HepG2 (cell line): Measurements from ENCODE around the gene COL9A3. TPM values are rescaled to one million over a fixed set of nuclear protein-coding genes. Genes with fewer than 3 reads are reported as not detected.

Experiments used
- AHDC1 ChIP-seq: sonication (generic); formaldehyde crosslinking; IDR thresholded peaks from 2 replicates; pipeline ENCODE4 v1.5.1; 2020; ENCODE audit warnings: mild to moderate bottlenecking, missing genetic modification reagents, borderline replicate concordance
- ARID2 ChIP-seq: sonication (generic); formaldehyde crosslinking; IDR thresholded peaks from 2 replicates; pipeline ENCODE4 v1.8.1; 2022; ENCODE audit warnings: mild to moderate bottlenecking, missing genetic modification reagents, borderline replicate concordance
- ATM ChIP-seq: fragments of 450-650 bp; IDR thresholded peaks from 2 replicates; pipeline ENCODE4 v1.7.1; 2017; ENCODE audit warnings: mild to moderate bottlenecking, borderline replicate concordance
- DRAP1 ChIP-seq: IDR thresholded peaks from 2 replicates; pipeline ENCODE4 v1.6.1; 2016; ENCODE audit warnings: missing genetic modification reagents, missing compliant biosample characterization
- FOXK2 ChIP-seq: fragments of 450-650 bp; IDR thresholded peaks from 2 replicates; pipeline ENCODE4 v1.6.1; 2016
- JDP2 ChIP-seq: sonication (generic); formaldehyde crosslinking; IDR thresholded peaks from 2 replicates; pipeline ENCODE4 v1.8.1; 2022; ENCODE audit warnings: missing genetic modification reagents, borderline replicate concordance
- KAT2B ChIP-seq: fragments of 150-350 bp; IDR thresholded peaks from 2 replicates; pipeline ENCODE4 v1.6.1; 2014; ENCODE audit warnings: low read depth, low read length, borderline replicate concordance
- KAT8 ChIP-seq: IDR thresholded peaks from 2 replicates; pipeline ENCODE4 v1.6.1; 2016; ENCODE audit warnings: missing genetic modification reagents, missing compliant biosample characterization
- MAFG ChIP-seq: sonication (generic); formaldehyde crosslinking; IDR thresholded peaks from 2 replicates; pipeline ENCODE4 v1.5.1; 2020; ENCODE audit warnings: mild to moderate bottlenecking, missing genetic modification reagents
- MTA3 ChIP-seq: sonication (generic); formaldehyde crosslinking; IDR thresholded peaks from 2 replicates; pipeline ENCODE4 v1.4.0; 2020; ENCODE audit warnings: missing genetic modification reagents
- REST ChIP-seq, 2 experiments: IDR thresholded peaks; 2 replicates each; pipeline ENCODE4 v1.6.1; 2011 to 2012; ENCODE audit warnings: low read length in 2 of 2, borderline replicate concordance in 1 of 2, low read depth in 1 of 2, mild to moderate bottlenecking in 1 of 2, moderate library complexity in 1 of 2
- SIX4 ChIP-seq: sonication (generic); formaldehyde crosslinking; IDR thresholded peaks from 2 replicates; pipeline ENCODE4 v1.4.0; 2020; ENCODE audit warnings: missing genetic modification reagents
- THAP8 ChIP-seq: sonication (generic); formaldehyde crosslinking; IDR thresholded peaks from 2 replicates; pipeline ENCODE4 v1.5.1; 2020; ENCODE audit warnings: missing genetic modification reagents, mild to moderate bottlenecking, borderline replicate concordance
- ZFP37 ChIP-seq: sonication (generic); formaldehyde crosslinking; IDR thresholded peaks from 2 replicates; pipeline ENCODE4 v1.4.0; 2020; ENCODE audit warnings: missing genetic modification reagents, borderline replicate concordance
- ZNF367 ChIP-seq: sonication (generic); formaldehyde crosslinking; IDR thresholded peaks from 2 replicates; pipeline ENCODE4 v1.4.0; 2020; ENCODE audit warnings: missing genetic modification reagents, borderline replicate concordance
- ZNF710 ChIP-seq: sonication (generic); formaldehyde crosslinking; IDR thresholded peaks from 2 replicates; pipeline ENCODE4 v1.5.0; 2020; ENCODE audit warnings: mild to moderate bottlenecking, missing genetic modification reagents, borderline replicate concordance
- polyA plus RNA-seq, 8 experiments: library from polyadenylated mRNA; depleted of rRNA in 3 of 8; stranded (reverse) in 7 of 8; unstranded in 1 of 8; fragments of >200 nt; fragmentation: Illumina TruSeq in 4 of 8; extraction: Trizol in 4 of 8; gene quantifications; 2 replicates each; pipeline versions ENCODE4 v1.2.1 to v1.2.3, GENCODE V29; 2011 to 2016; ENCODE audit warnings: low read depth in 4 of 8, missing spikeins in 1 of 8, mixed read lengths in 1 of 8; ENCODE audit not compliant: insufficient read depth in 1 of 8
- total RNA-seq, 5 experiments: library from RNA; depleted of rRNA; stranded (reverse); fragments of >200 nt; fragmentation: Illumina TruSeq; extraction: Trizol; gene quantifications; 2 replicates each; pipeline ENCODE4 v1.2.3, GENCODE V29; 2016; ENCODE audit warnings: low read depth in 1 of 5

Gene COL9A3
- total and polyA plus RNA-seq, 2 of the 13 experiments (the other 11 are each of a cell fraction or from before 2014, with no cell fraction given): 155 to 204 TPM

GRCh38 chr20:62818592-62819493 is 2.0 kb downstream of the COL9A3 start (continued):
- TF ChIP-seq REST (IDR thresholded peaks at IDR 0.05; ENCODE audit: borderline replicate concordance in 1 of 2, low read depth in 1 of 2, low read length in 2 of 2): 0 out of 4 replicates have a peak, but pooled peaks of 1 of the 2 experiments have one; percentile 22
- no peak for TF ChIP-seq AHDC1 (CRISPR knock-in tag)
- TF ChIP-seq DRAP1 (CRISPR knock-in tag): peak; percentile 43; the same call in 1 of the 2 replicates
- no peak for TF ChIP-seq KAT8
- no peak for TF ChIP-seq MAFG
- TF ChIP-seq FOXK2: no peak
- no peak for TF ChIP-seq KAT2B
- no peak for TF ChIP-seq THAP8 (CRISPR knock-in tag)
- TF ChIP-seq MTA3 (CRISPR knock-in tag): no peak
- TF ChIP-seq ZNF710 (CRISPR knock-in tag): peak; percentile 17; the same call in 1 of the 2 replicates
- TF ChIP-seq ZFP37 (CRISPR knock-in tag): no peak
- TF ChIP-seq SIX4 (CRISPR knock-in tag): peak; percentile 10; the same call in 1 of the 2 replicates
- TF ChIP-seq ARID2: peak; percentile 90
- TF ChIP-seq ZNF367: no peak
- TF ChIP-seq JDP2 (CRISPR knock-in tag): no peak
- no peak for TF ChIP-seq ATM
